ENCODE results near the gene RC3H1. TPM values are rescaled to one million over a fixed set of nuclear protein-coding genes. Genes with fewer than 3 reads are reported as not detected.

The RC3H1 gene
- total RNA-seq, 4 donors from 2014 or later = 30.4 to 55.1 (median 41.4) TPM

DNA sequence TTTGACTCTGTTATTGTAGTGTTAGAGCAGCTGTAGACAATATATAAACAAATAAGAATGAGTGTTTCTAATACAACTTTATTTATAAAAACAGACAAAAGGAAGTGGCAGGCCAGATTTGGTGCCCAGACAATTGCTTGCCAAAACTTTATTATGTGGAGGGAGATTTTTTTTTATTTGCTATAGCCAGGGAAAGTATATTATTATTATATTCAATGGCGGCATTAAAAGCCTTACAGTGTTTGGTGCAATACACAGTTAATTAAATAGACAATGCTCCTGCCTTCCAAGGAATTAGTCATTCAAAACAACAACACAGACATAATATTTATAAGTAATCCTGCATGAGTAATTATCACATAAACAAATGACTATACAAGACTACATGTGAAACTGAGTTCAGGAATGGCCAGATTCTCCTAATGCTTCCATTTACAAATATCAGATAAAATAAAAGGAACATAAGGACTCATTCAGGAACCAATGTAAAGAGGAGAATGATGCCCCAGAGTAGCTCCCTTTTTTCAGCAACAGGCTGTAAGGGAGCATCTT lies 10.6 kb upstream of the RC3H1 start:
- Histone ChIP-seq H3K4me3 (replicated peaks in 1 of 3) (no peak overlapping the region), H3K27ac (no peak overlapping the region), H3K27me3 (no peaks in the 10 kb centered on the region), H3K9me3 (no peaks in the 10 kb centered on the region), H3K36me3 (no peaks in the 10 kb centered on the region), H3K4me1 (no peaks in the 10 kb centered on the region)
- TF ChIP-seq, protein P1, sequence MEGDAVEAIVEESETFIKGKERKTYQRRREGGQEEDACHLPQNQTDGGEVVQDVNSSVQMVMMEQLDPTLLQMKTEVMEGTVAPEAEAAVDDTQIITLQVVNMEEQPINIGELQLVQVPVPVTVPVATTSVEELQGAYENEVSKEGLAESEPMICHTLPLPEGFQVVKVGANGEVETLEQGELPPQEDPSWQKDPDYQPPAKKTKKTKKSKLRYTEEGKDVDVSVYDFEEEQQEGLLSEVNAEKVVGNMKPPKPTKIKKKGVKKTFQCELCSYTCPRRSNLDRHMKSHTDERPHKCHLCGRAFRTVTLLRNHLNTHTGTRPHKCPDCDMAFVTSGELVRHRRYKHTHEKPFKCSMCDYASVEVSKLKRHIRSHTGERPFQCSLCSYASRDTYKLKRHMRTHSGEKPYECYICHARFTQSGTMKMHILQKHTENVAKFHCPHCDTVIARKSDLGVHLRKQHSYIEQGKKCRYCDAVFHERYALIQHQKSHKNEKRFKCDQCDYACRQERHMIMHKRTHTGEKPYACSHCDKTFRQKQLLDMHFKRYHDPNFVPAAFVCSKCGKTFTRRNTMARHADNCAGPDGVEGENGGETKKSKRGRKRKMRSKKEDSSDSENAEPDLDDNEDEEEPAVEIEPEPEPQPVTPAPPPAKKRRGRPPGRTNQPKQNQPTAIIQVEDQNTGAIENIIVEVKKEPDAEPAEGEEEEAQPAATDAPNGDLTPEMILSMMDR (IDR thresholded peaks at IDR 0.05) = no peak
- no peak for TF ChIP-seq POLR2A (IDR thresholded peaks at IDR 0.05)
- 93 to 95% methylated on average over 1 of the region's 1 CpG for WGBS, 2 donors
- intact Hi-C loops (cut with DNase I) = no loop called here
- no peak for DNase-seq

DNA sequence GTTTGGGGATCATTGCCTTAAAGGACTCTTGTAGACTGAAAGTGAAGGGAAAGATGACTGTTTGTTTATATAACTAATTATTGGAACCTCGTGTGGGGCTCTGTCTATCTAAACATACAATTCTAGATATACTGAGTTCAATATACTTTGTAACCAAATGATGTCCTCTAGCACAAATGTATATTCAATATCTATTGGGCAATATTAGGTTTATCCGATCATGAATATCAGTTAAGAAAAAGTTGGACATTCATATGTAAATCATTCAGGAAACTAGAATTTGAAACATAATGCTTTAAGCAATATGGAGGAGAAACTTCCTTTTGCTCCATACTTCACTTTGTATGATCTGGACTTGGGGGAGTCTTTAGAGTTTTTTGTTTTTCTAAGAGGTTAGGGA lies 8.9 kb upstream of the RC3H1 start:
- no peaks in the 10 kb centered on the region for H3K4me1 ChIP-seq
- intact Hi-C loops (cut with DNase I) = no loop called here

DNA sequence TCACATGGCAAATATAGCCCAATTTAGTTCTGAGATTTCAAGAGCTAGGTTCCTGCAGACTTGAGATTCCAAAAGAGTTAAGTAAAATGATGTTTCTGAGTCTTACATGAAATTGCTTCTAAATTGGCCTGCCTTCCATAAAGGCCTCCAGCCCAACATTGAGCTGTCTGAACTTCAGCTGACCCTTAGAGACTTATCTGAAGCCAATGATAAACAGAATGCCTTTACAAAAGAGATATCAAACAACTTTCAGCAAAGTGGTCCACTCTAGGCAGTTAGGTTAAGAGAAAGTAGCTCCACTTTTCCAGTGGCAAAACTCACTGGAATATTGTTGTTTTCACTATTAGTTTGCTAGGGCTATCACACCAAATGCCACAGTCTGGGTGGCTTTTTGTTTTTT lies 6.3 kb upstream of the RC3H1 start:
- no peaks in the 10 kb centered on the region for H3K9me3 ChIP-seq
- intact Hi-C loops (cut with DNase I) = no loop called here

More for the DNA sequence above, 8.9 kb upstream of the RC3H1 start:
- Histone ChIP-seq H3K27me3 (no peaks in the 10 kb centered on the region), H3K4me3 (replicated peaks in 1 of 3) (no peak overlapping the region), H3K9me3 (no peaks in the 10 kb centered on the region), H3K27ac (no peak overlapping the region), H3K36me3 (no peaks in the 10 kb centered on the region)
- DNase-seq = no peak
- 55 to 61% methylated on average over 2 of the region's 2 CpGs for WGBS, 2 donors
- no peak for TF ChIP-seq POLR2A (IDR thresholded peaks at IDR 0.05)
- TF ChIP-seq, protein P1 (IDR thresholded peaks at IDR 0.05) = no peak

GRCh38 chr1:174023440-174023839 lies 1.3 kb upstream of the RC3H1 start:
- intact Hi-C loops (cut with DNase I) = no loop called here
- H3K4me3 ChIP-seq (replicated peaks in 1 of 3) = no peak overlapping the region
- WGBS, 2 donors = 61 to 69% methylated on average over 3 of the region's 3 CpGs
- H3K9me3 ChIP-seq = no peaks in the 10 kb centered on the region
- no peaks in the 10 kb centered on the region for H3K36me3 ChIP-seq
- DNase-seq = no peak
- H3K4me1 ChIP-seq = peaks cover 22 to 24% of the 10 kb centered on the region in 2 donors
- H3K27me3 ChIP-seq = no peaks in the 10 kb centered on the region
- H3K27ac ChIP-seq = peak overlapping the region in 1 of 3 donors; percentile 88
- TF ChIP-seq, protein P1 (IDR thresholded peaks at IDR 0.05) = no peak
- no peak for TF ChIP-seq POLR2A (IDR thresholded peaks at IDR 0.05)

More for the DNA sequence above, 6.3 kb upstream of the RC3H1 start:
- no peaks in the 10 kb centered on the region for H3K36me3 ChIP-seq
- TF ChIP-seq, protein P1 (IDR thresholded peaks at IDR 0.05) = no peak
- TF ChIP-seq POLR2A (IDR thresholded peaks at IDR 0.05) = no peak
- peaks cover 0 to under 1% of the 10 kb centered on the region in 2 donors for H3K4me1 ChIP-seq
- no peak overlapping the region for H3K4me3 ChIP-seq (replicated peaks in 1 of 3)
- H3K27ac ChIP-seq = no peak overlapping the region
- H3K27me3 ChIP-seq = no peaks in the 10 kb centered on the region
- no peak for DNase-seq

DNA sequence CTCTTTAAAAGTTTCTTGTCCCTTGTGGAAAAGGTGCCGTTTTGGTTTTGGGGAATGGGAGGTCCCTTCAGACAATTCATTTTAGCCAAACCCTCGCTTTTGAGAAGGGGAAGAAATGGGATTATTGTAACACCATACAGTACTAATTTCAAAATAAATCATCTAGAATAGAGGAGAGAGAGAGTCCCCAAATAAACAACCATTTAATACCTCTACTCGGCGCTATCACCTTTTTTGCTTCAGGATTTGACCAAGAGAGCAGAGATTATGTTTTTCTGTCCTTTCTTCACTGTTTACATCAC lies 770 bp upstream of the RC3H1 start:
- no peaks in the 10 kb centered on the region for H3K9me3 ChIP-seq
- TF ChIP-seq POLR2A (IDR thresholded peaks at IDR 0.05) = no peak
- TF ChIP-seq, protein P1 (IDR thresholded peaks at IDR 0.05) = no peak
- no peaks in the 10 kb centered on the region for H3K36me3 ChIP-seq
- peaks cover 22 to 29% of the 10 kb centered on the region in 2 donors for H3K4me1 ChIP-seq
- peak overlapping the region in 2 of 3 donors; percentile 88 for H3K27ac ChIP-seq
- H3K4me3 ChIP-seq (replicated peaks in 1 of 3) = peak overlapping the region in 1 of 3 donors; percentile 96
- intact Hi-C loops (cut with DNase I) = no loop called here
- no peaks in the 10 kb centered on the region for H3K27me3 ChIP-seq
- DNase-seq = no peak
- 56 to 57% methylated on average over 4 of the region's 4 CpGs for whole genome bisulfite sequencing, 2 donors
